IPS-20b (cell line): ENCODE data around the gene RIPOR2.
"Not testable (repeated sequence)": the region's sequence is repeated elsewhere in the genome, so short reads cannot be mapped to it uniquely, and the experiment has no call there.

Source experiments
- H3K27ac ChIP-seq: one replicate; pipeline ENCODE4 v1.5.1; 2013; ENCODE audit warnings: low read length
- H3K27me3 ChIP-seq: 2 replicates; pipeline ENCODE4 v1.6.1; 2013; ENCODE audit warnings: mild to moderate bottlenecking, low read length, inconsistent platforms; ENCODE audit not compliant: insufficient read depth
- H3K36me3 ChIP-seq: 2 replicates; pipeline ENCODE4 v1.6.1; 2013; ENCODE audit warnings: low read depth, mild to moderate bottlenecking, inconsistent platforms, low read length, moderate library complexity; ENCODE audit not compliant: insufficient read depth
- H3K4me1 ChIP-seq: 2 replicates; pipeline ENCODE4 v1.6.1; 2013; ENCODE audit warnings: mild to moderate bottlenecking, control low read depth, inconsistent platforms, low read length, moderate library complexity; ENCODE audit not compliant: insufficient read depth
- H3K4me3 ChIP-seq: 2 replicates; pipeline ENCODE4 v1.5.1; 2013; ENCODE audit warnings: mild to moderate bottlenecking, low read length, inconsistent platforms
- H3K9ac ChIP-seq: 2 replicates; pipeline ENCODE4 v1.6.1; 2013; ENCODE audit warnings: low read depth, mild to moderate bottlenecking, inconsistent platforms, low read length, moderate library complexity
- H3K9me3 ChIP-seq: 2 replicates; pipeline ENCODE4 v1.6.1; 2013; ENCODE audit warnings: mild to moderate bottlenecking, low read depth, low read length, inconsistent platforms; ENCODE audit not compliant: insufficient read depth

Gene RIPOR2

GRCh38 chr6:24881376-24881775, 54.4 kb downstream of the RIPOR2 start:
- Histone ChIP-seq H3K4me3 (no peak overlapping the region), H3K9ac (no peak overlapping the region), H3K36me3 (no peaks in the 10 kb centered on the region), H3K4me1 (peaks cover 24% of the 10 kb centered on the region), H3K9me3 (no peaks in the 10 kb centered on the region; the same call in 1 of the 2 replicates), H3K27ac (no peak overlapping the region), H3K27me3 (no peaks in the 10 kb centered on the region)

- no peaks in the 10 kb centered on the region for H3K27me3 ChIP-seq
- H3K36me3 ChIP-seq = no peaks in the 10 kb centered on the region
Observed at GRCh38 chr6:24880451-24880850, 55.3 kb downstream of the RIPOR2 start.

GRCh38 chr6:24879351-24879750, 56.4 kb downstream of the RIPOR2 start:
- Histone ChIP-seq H3K36me3 (no peaks in the 10 kb centered on the region), H3K4me3 (peak overlapping the region; percentile 10; the same call in 1 of the 2 replicates), H3K27me3 (no peaks in the 10 kb centered on the region), H3K4me1 (peaks cover 24% of the 10 kb centered on the region), H3K9ac (peak overlapping the region; percentile 5; the same call in 1 of the 2 replicates), H3K27ac (no peak overlapping the region), H3K9me3 (no peaks in the 10 kb centered on the region; the same call in 1 of the 2 replicates)

More at GRCh38 chr6:24880451-24880850, 55.3 kb downstream of the RIPOR2 start:
- Histone ChIP-seq H3K4me1 (peaks cover 24% of the 10 kb centered on the region), H3K9me3 (no peaks in the 10 kb centered on the region; the same call in 1 of the 2 replicates), H3K27ac (no peak overlapping the region), H3K4me3 (no peak overlapping the region), H3K9ac (no peak overlapping the region)

- not testable (repeated sequence) for H3K9me3 ChIP-seq, H3K27me3 ChIP-seq, H3K4me3 ChIP-seq, H3K27ac ChIP-seq
- Histone ChIP-seq H3K4me1 (peaks cover 32% of the 10 kb centered on the region), H3K9ac (peak overlapping the region; percentile 21; the same call in 1 of the 2 replicates), H3K36me3 (peaks cover 12% of the 10 kb centered on the region; the same call in 1 of the 2 replicates)
Observed at GRCh38 chr6:24877747-24878146, 58.0 kb downstream of the RIPOR2 start.

- no peaks in the 10 kb centered on the region for H3K27me3 ChIP-seq
- peaks cover 13% of the 10 kb centered on the region; the same call in 1 of the 2 replicates for H3K36me3 ChIP-seq
- peaks cover 36% of the 10 kb centered on the region for H3K4me1 ChIP-seq
- H3K9me3 ChIP-seq = no peaks in the 10 kb centered on the region; the same call in 1 of the 2 replicates
- peak overlapping the region; percentile 91 for H3K27ac ChIP-seq
- H3K4me3 ChIP-seq = peak overlapping the region; percentile 53
- H3K9ac ChIP-seq = peak overlapping the region; percentile 71; the same call in 1 of the 2 replicates
Observed at GRCh38 chr6:24876499-24877465, 59.0 kb downstream of the RIPOR2 start.

- no peak overlapping the region for H3K27ac ChIP-seq
- no peak overlapping the region for H3K9ac ChIP-seq
- H3K9me3 ChIP-seq = no peaks in the 10 kb centered on the region; the same call in 1 of the 2 replicates
- no peaks in the 10 kb centered on the region for H3K27me3 ChIP-seq
- peaks cover 38% of the 10 kb centered on the region for H3K4me1 ChIP-seq
- peaks cover 16% of the 10 kb centered on the region; the same call in 1 of the 2 replicates for H3K36me3 ChIP-seq
- H3K4me3 ChIP-seq = no peak overlapping the region
Observed at GRCh38 chr6:24875534-24875901, 60.2 kb downstream of the RIPOR2 start.

- peaks cover 35% of the 10 kb centered on the region for H3K4me1 ChIP-seq
Observed at GRCh38 chr6:24874776-24875533, 60.8 kb downstream of the RIPOR2 start.

GRCh38 chr6:24874128-24874527, 61.6 kb downstream of the RIPOR2 start:
- H3K36me3 ChIP-seq = peaks cover 16% of the 10 kb centered on the region; the same call in 1 of the 2 replicates
- H3K4me3 ChIP-seq = no peak overlapping the region
- H3K9me3 ChIP-seq = no peaks in the 10 kb centered on the region; the same call in 1 of the 2 replicates

More at GRCh38 chr6:24874776-24875533, 60.8 kb downstream of the RIPOR2 start:
- Histone ChIP-seq H3K4me3 (no peak overlapping the region), H3K27me3 (no peaks in the 10 kb centered on the region), H3K9ac (no peak overlapping the region), H3K9me3 (no peaks in the 10 kb centered on the region; the same call in 1 of the 2 replicates), H3K27ac (no peak overlapping the region), H3K36me3 (peaks cover 16% of the 10 kb centered on the region; the same call in 1 of the 2 replicates)

GRCh38 chr6:24872779-24873178, 63.0 kb downstream of the RIPOR2 start:
- H3K36me3 ChIP-seq = peaks cover 21% of the 10 kb centered on the region; the same call in 1 of the 2 replicates
- peaks cover 26% of the 10 kb centered on the region for H3K4me1 ChIP-seq
- no peak overlapping the region for H3K27ac ChIP-seq

More at GRCh38 chr6:24874128-24874527, 61.6 kb downstream of the RIPOR2 start:
- Histone ChIP-seq H3K27me3 (no peaks in the 10 kb centered on the region), H3K4me1 (peaks cover 27% of the 10 kb centered on the region), H3K9ac (no peak overlapping the region), H3K27ac (no peak overlapping the region)

GRCh38 chr6:24868765-24869164, 67.0 kb downstream of the RIPOR2 start:
- H3K27ac ChIP-seq = no peak overlapping the region
- no peak overlapping the region for H3K9ac ChIP-seq
- no peak overlapping the region for H3K4me3 ChIP-seq
- H3K9me3 ChIP-seq = no peaks in the 10 kb centered on the region
- peaks cover 14% of the 10 kb centered on the region; the same call in 1 of the 2 replicates for H3K4me1 ChIP-seq
- H3K27me3 ChIP-seq = no peaks in the 10 kb centered on the region
- peaks cover 32% of the 10 kb centered on the region; the same call in 1 of the 2 replicates for H3K36me3 ChIP-seq

More at GRCh38 chr6:24872779-24873178, 63.0 kb downstream of the RIPOR2 start:
- no peak overlapping the region for H3K4me3 ChIP-seq
- no peaks in the 10 kb centered on the region; the same call in 1 of the 2 replicates for H3K9me3 ChIP-seq
- no peak overlapping the region for H3K9ac ChIP-seq
- H3K27me3 ChIP-seq = no peaks in the 10 kb centered on the region

GRCh38 chr6:24867104-24867703, 68.6 kb downstream of the RIPOR2 start:
- Histone ChIP-seq H3K9me3 (no peaks in the 10 kb centered on the region), H3K4me1 (peaks cover 3% of the 10 kb centered on the region; the same call in 1 of the 2 replicates), H3K36me3 (peaks cover 32% of the 10 kb centered on the region; the same call in 1 of the 2 replicates), H3K9ac (no peak overlapping the region), H3K27ac (no peak overlapping the region), H3K27me3 (no peaks in the 10 kb centered on the region), H3K4me3 (no peak overlapping the region)
